Type B pancreatic cell (in vitro differentiated cells): ENCODE results near the gene DIS3. TPM values are rescaled to one million over a fixed set of nuclear protein-coding genes. Genes with fewer than 3 reads are reported as not detected.

Source experiments
- DNase-seq: peaks from one replicate; pipeline ENCODE4 v3.0.0; 2021; ENCODE audit warnings: mixed read lengths; ENCODE audit not compliant: unreplicated experiment; ENCODE audit errors: extremely low spot score
- H3K27ac Mint-ChIP-seq: 2 replicates; pipeline ENCODE4 v1.8.0; 2021; ENCODE audit warnings: mild to moderate bottlenecking, mixed read lengths
- H3K27me3 Mint-ChIP-seq: 2 replicates; pipeline ENCODE4 v1.8.0; 2021; ENCODE audit warnings: mixed read lengths
- H3K36me3 Mint-ChIP-seq: 2 replicates; pipeline ENCODE4 v1.8.0; 2021; ENCODE audit warnings: mixed read lengths
- H3K4me1 Mint-ChIP-seq: one replicate; pipeline ENCODE4 v1.8.0; 2021; ENCODE audit warnings: mixed read lengths; ENCODE audit not compliant: unreplicated experiment
- H3K4me3 Mint-ChIP-seq: 2 replicates; pipeline ENCODE4 v1.8.0; 2021; ENCODE audit warnings: mild to moderate bottlenecking, mixed read lengths
- H3K9me3 Mint-ChIP-seq: 2 replicates; pipeline ENCODE4 v1.8.0; 2021; ENCODE audit warnings: mixed read lengths
- CTCF ChIP-seq: fragments of 200-600 bp; sonication (generic); conservative IDR thresholded peaks from 2 replicates; pipeline ENCODE4 v1.5.0; 2021; ENCODE audit warnings: antibody characterized with exemption, mild to moderate bottlenecking
- total RNA-seq: library from RNA; stranded (reverse); gene quantifications from 2 replicates; pipeline ENCODE4 v1.2.1, GENCODE V29; 2021; ENCODE audit warnings: low replicate concordance

The DIS3 gene
- total RNA-seq, 1 donor from 2014 or later: 41.7 TPM

- H3K4me3 Mint-ChIP-seq: no peak overlapping the region
- peaks cover 10% of the 10 kb centered on the region for H3K9me3 Mint-ChIP-seq
- no peaks in the 10 kb centered on the region for H3K27me3 Mint-ChIP-seq
- no peaks in the 10 kb centered on the region for H3K4me1 Mint-ChIP-seq
- no peak for DNase-seq
- peaks cover 76% of the 10 kb centered on the region for H3K36me3 Mint-ChIP-seq
- TF ChIP-seq CTCF: no peak
- no peak overlapping the region for H3K27ac Mint-ChIP-seq
Measured at GRCh38 chr13:72716776-72717175, 64.9 kb downstream of the DIS3 start.

Other genes starting within 250 kb of the DIS3 start
- gene MZT1, start 54.3 kb downstream of the DIS3 start, total RNA-seq: 6.5 and 10.9 TPM in 2 replicates
- gene BORA, start 54.0 kb downstream of the DIS3 start, total RNA-seq: 10.7 and 14.6 TPM in 2 replicates
- gene PIBF1, start 233 bp upstream of the DIS3 start, total RNA-seq: 28.4 and 32.5 TPM in 2 replicates